ENCODE data around the gene DAPK1. TPM values are rescaled to one million over a fixed set of nuclear protein-coding genes. Genes with fewer than 3 reads are reported as not detected.

The DAPK1 gene
- total and polyA plus RNA-seq, 2 donors: 28.1 to 35.5 TPM

GRCh38 chr9:87682085-87682484 lies 184.4 kb downstream of the DAPK1 start:
- peaks cover 64 to 77% of the 10 kb centered on the region in 2 donors for H3K36me3 ChIP-seq (ENCODE audit: control insufficient read depth in 2 of 2, insufficient read depth in 2 of 2, low read length in 1 of 2)
- DNase-seq (ENCODE audit: low read depth in 6 of 9, low spot score in 9 of 9): no peak
- WGBS: 94% methylated on average over 4 of the region's 4 CpGs
- no peaks in the 10 kb centered on the region for H3K27me3 ChIP-seq (ENCODE audit: control insufficient read depth in 2 of 2, insufficient read depth in 1 of 2, low read length in 1 of 2)
- H3K9me3 ChIP-seq (ENCODE audit: control insufficient read depth in 2 of 2, insufficient read depth in 1 of 2, low read length in 1 of 2): no peaks in the 10 kb centered on the region
- H3K4me3 ChIP-seq (ENCODE audit: low read length in 2 of 2): no peak overlapping the region
- H3K27ac ChIP-seq (ENCODE audit: low read depth in 1 of 2, low read length in 1 of 2): no peak overlapping the region
- H3K4me1 ChIP-seq (ENCODE audit: control insufficient read depth in 2 of 2, insufficient read depth in 2 of 2, low read length in 2 of 2): peaks cover 0 to 4% of the 10 kb centered on the region in 2 donors

GRCh38 chr9:87682618-87683017 lies 185.0 kb downstream of the DAPK1 start:
- Histone ChIP-seq H3K4me1 (ENCODE audit: control insufficient read depth in 2 of 2, insufficient read depth in 2 of 2, low read length in 2 of 2) (peaks cover 0 to 4% of the 10 kb centered on the region in 2 donors), H3K36me3 (ENCODE audit: control insufficient read depth in 2 of 2, insufficient read depth in 2 of 2, low read length in 1 of 2) (peaks cover 61 to 76% of the 10 kb centered on the region in 2 donors), H3K27me3 (ENCODE audit: control insufficient read depth in 2 of 2, insufficient read depth in 1 of 2, low read length in 1 of 2) (no peaks in the 10 kb centered on the region), H3K4me3 (ENCODE audit: low read length in 2 of 2) (no peak overlapping the region), H3K27ac (ENCODE audit: low read depth in 1 of 2, low read length in 1 of 2) (no peak overlapping the region), H3K9me3 (ENCODE audit: control insufficient read depth in 2 of 2, insufficient read depth in 1 of 2, low read length in 1 of 2) (no peaks in the 10 kb centered on the region)
- DNase-seq (ENCODE audit: low read depth in 6 of 9, low spot score in 9 of 9): no peak
- WGBS: 96% methylated on average over 4 of the region's 4 CpGs

DNA sequence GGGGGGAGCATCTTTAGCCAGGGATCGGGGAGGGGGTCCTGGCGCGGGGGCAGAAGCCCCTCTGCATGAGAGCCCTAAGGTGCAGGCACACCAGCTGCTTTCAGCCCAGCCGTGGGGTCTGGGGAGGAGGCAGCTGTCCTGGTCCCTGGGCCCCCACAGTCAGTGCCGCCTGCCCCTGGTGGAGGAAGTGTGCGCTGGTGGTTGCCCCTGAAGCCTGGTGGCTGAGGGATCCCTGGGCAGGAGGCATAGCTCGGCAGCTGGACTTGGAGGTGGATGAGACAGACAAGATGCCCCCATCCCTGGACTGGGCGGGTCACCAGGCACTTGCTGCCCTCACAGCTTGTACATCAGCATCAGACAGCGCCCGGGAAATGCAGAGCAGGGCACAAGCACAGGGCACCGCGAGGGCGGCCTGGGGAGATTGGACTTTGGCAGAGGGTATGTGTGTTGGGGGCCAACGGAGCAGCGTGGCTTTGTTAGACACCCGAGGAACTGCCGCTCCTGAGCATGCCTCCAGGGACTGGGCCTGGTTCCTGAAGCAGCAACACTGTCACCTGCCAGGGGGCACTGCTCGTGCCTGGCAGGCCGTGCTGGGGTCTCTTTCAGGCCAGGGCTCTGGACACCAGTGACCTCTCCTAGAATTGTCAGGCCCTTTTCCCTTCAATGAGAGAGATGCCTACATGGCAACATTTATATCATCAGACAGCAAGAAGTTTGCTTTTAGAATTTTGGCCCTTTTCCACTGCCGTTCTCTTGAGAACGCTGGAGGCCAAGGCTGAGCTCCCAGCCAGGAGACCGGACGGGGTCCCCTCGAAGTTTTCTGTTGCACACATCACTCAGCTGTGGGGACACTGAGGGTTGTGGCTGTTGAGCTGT lies 186.3 kb downstream of the DAPK1 start:
- DNase-seq (ENCODE audit: low read depth in 6 of 9, low spot score in 9 of 9): no peak
- Histone ChIP-seq H3K9me3 (ENCODE audit: control insufficient read depth in 2 of 2, insufficient read depth in 1 of 2, low read length in 1 of 2) (no peaks in the 10 kb centered on the region), H3K27me3 (ENCODE audit: control insufficient read depth in 2 of 2, insufficient read depth in 1 of 2, low read length in 1 of 2) (no peaks in the 10 kb centered on the region), H3K4me1 (ENCODE audit: control insufficient read depth in 2 of 2, insufficient read depth in 2 of 2, low read length in 2 of 2) (peaks cover 0 to 1% of the 10 kb centered on the region in 2 donors), H3K27ac (ENCODE audit: low read depth in 1 of 2, low read length in 1 of 2) (no peak overlapping the region), H3K36me3 (ENCODE audit: control insufficient read depth in 2 of 2, insufficient read depth in 2 of 2, low read length in 1 of 2) (peaks cover 55 to 81% of the 10 kb centered on the region in 2 donors), H3K4me3 (ENCODE audit: low read length in 2 of 2) (no peak overlapping the region)
- WGBS: 90% methylated on average over 24 of the region's 24 CpGs

DNA sequence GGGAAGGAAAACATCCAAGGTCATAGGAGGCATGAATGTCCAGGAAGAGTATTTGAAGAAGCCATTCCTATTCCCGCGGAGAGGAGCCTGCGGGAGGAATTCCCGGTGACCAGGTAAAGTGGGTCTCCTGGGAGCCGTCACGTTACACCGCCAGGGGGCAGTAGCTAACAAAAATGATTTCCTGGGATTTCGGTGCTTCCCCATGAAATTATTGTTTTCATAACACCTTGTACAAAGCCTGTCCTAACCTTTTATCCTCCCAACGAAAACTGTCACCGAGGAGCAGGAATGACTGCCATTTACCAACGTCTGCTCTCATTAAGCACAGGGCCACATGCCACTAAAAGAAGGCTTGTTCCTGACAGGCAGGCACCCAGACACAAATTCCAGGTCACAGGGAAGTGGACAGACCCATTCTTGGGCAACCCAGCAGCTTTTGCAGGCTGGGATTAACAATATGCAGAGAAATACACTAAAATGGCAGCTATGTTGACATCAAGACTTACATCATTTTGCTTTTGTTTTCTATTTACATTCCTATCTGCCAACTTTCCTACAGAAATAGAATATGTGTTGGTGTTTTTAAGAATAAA lies 187.1 kb downstream of the DAPK1 start:
- no peaks in the 10 kb centered on the region for H3K27me3 ChIP-seq (ENCODE audit: control insufficient read depth in 2 of 2, insufficient read depth in 1 of 2, low read length in 1 of 2)
- no peak overlapping the region for H3K27ac ChIP-seq (ENCODE audit: low read depth in 1 of 2, low read length in 1 of 2)
- no peak overlapping the region for H3K4me3 ChIP-seq (ENCODE audit: low read length in 2 of 2)
- DNase-seq (ENCODE audit: low read depth in 6 of 9, low spot score in 9 of 9): no peak
- WGBS: 91% methylated on average over 11 of the region's 11 CpGs
- H3K4me1 ChIP-seq (ENCODE audit: control insufficient read depth in 2 of 2, insufficient read depth in 2 of 2, low read length in 2 of 2): no peaks in the 10 kb centered on the region
- peaks cover 54 to 81% of the 10 kb centered on the region in 2 donors for H3K36me3 ChIP-seq (ENCODE audit: control insufficient read depth in 2 of 2, insufficient read depth in 2 of 2, low read length in 1 of 2)
- no peaks in the 10 kb centered on the region for H3K9me3 ChIP-seq (ENCODE audit: control insufficient read depth in 2 of 2, insufficient read depth in 1 of 2, low read length in 1 of 2)

- no peaks in the 10 kb centered on the region for H3K9me3 ChIP-seq (ENCODE audit: control insufficient read depth in 2 of 2, insufficient read depth in 1 of 2, low read length in 1 of 2)
- WGBS: 84% methylated on average over 4 of the region's 4 CpGs
- H3K36me3 ChIP-seq (ENCODE audit: control insufficient read depth in 2 of 2, insufficient read depth in 2 of 2, low read length in 1 of 2): peaks cover 51 to 81% of the 10 kb centered on the region in 2 donors
- no peak for DNase-seq (ENCODE audit: low read depth in 6 of 9, low spot score in 9 of 9)
- no peak overlapping the region for H3K4me3 ChIP-seq (ENCODE audit: low read length in 2 of 2)
- no peaks in the 10 kb centered on the region for H3K4me1 ChIP-seq (ENCODE audit: control insufficient read depth in 2 of 2, insufficient read depth in 2 of 2, low read length in 2 of 2)
- H3K27ac ChIP-seq (ENCODE audit: low read depth in 1 of 2, low read length in 1 of 2): peak overlapping the region; percentile 37 to 68
- no peaks in the 10 kb centered on the region for H3K27me3 ChIP-seq (ENCODE audit: control insufficient read depth in 2 of 2, insufficient read depth in 1 of 2, low read length in 1 of 2)
Measured at GRCh38 chr9:87685441-87685840, 187.8 kb downstream of the DAPK1 start.

- no peak for DNase-seq (ENCODE audit: low read depth in 6 of 9, low spot score in 9 of 9)
- Histone ChIP-seq H3K4me1 (ENCODE audit: control insufficient read depth in 2 of 2, insufficient read depth in 2 of 2, low read length in 2 of 2) (no peaks in the 10 kb centered on the region), H3K27ac (ENCODE audit: low read depth in 1 of 2, low read length in 1 of 2) (no peak overlapping the region), H3K9me3 (ENCODE audit: control insufficient read depth in 2 of 2, insufficient read depth in 1 of 2, low read length in 1 of 2) (no peaks in the 10 kb centered on the region), H3K36me3 (ENCODE audit: control insufficient read depth in 2 of 2, insufficient read depth in 2 of 2, low read length in 1 of 2) (peaks cover 47 to 80% of the 10 kb centered on the region in 2 donors), H3K4me3 (ENCODE audit: low read length in 2 of 2) (no peak overlapping the region), H3K27me3 (ENCODE audit: control insufficient read depth in 2 of 2, insufficient read depth in 1 of 2, low read length in 1 of 2) (no peaks in the 10 kb centered on the region)
- WGBS: 57% methylated on average over 14 of the region's 14 CpGs
Measured at GRCh38 chr9:87685871-87686519, 188.3 kb downstream of the DAPK1 start.

DNA sequence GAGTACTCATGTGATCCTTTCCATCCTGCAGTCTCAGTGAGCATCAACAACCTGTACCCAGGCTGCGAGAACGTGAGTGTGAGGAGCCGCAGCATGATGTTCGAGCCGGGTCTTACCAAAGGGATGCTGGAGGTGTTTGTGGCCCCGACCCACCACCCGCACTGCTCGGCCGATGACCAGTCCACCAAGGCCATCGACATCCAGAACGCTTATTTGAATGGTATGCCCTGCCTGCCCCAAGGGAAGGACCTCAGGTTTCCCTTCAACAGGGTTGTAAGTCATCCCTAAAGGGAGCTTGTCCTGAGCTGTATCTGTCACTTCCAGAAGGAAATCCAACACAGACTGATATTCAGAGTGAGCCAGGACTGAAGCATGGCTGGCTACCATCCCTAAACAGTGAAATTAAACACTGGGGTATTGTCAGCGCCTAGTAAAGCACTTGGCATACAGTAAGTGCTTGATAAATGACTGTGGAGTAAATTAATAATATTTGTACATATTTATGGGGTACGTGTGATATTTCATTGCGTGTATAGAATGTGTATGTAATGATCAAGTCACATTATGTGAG lies 188.9 kb downstream of the DAPK1 start:
- Histone ChIP-seq H3K36me3 (ENCODE audit: control insufficient read depth in 2 of 2, insufficient read depth in 2 of 2, low read length in 1 of 2) (peaks cover 43 to 75% of the 10 kb centered on the region in 2 donors), H3K4me3 (ENCODE audit: low read length in 2 of 2) (no peak overlapping the region)
- 98% methylated on average over 14 of the region's 14 CpGs for WGBS

GRCh38 chr9:87687207-87687606 lies 189.5 kb downstream of the DAPK1 start:
- no peak for DNase-seq (ENCODE audit: low read depth in 6 of 9, low spot score in 9 of 9)
- H3K9me3 ChIP-seq (ENCODE audit: control insufficient read depth in 2 of 2, insufficient read depth in 1 of 2, low read length in 1 of 2): no peaks in the 10 kb centered on the region
- no peaks in the 10 kb centered on the region for H3K27me3 ChIP-seq (ENCODE audit: control insufficient read depth in 2 of 2, insufficient read depth in 1 of 2, low read length in 1 of 2)
- no peaks in the 10 kb centered on the region for H3K4me1 ChIP-seq (ENCODE audit: control insufficient read depth in 2 of 2, insufficient read depth in 2 of 2, low read length in 2 of 2)
- no peak overlapping the region for H3K4me3 ChIP-seq (ENCODE audit: low read length in 2 of 2)
- 98% methylated on average over 4 of the region's 4 CpGs for WGBS
- H3K27ac ChIP-seq (ENCODE audit: low read depth in 1 of 2, low read length in 1 of 2): no peak overlapping the region
- peaks cover 36 to 69% of the 10 kb centered on the region in 2 donors for H3K36me3 ChIP-seq (ENCODE audit: control insufficient read depth in 2 of 2, insufficient read depth in 2 of 2, low read length in 1 of 2)

More for the DNA sequence above, 188.9 kb downstream of the DAPK1 start:
- Histone ChIP-seq H3K4me1 (ENCODE audit: control insufficient read depth in 2 of 2, insufficient read depth in 2 of 2, low read length in 2 of 2) (no peaks in the 10 kb centered on the region), H3K27me3 (ENCODE audit: control insufficient read depth in 2 of 2, insufficient read depth in 1 of 2, low read length in 1 of 2) (no peaks in the 10 kb centered on the region), H3K27ac (ENCODE audit: low read depth in 1 of 2, low read length in 1 of 2) (no peak overlapping the region), H3K9me3 (ENCODE audit: control insufficient read depth in 2 of 2, insufficient read depth in 1 of 2, low read length in 1 of 2) (no peaks in the 10 kb centered on the region)
- DNase-seq (ENCODE audit: low read depth in 6 of 9, low spot score in 9 of 9): no peak

All from thymus (tissue), 11 donors.